Central memory CD4-positive, alpha-beta T cell (primary cell): Measurements from ENCODE around the gene GSK3A.

Experiments
- DNase-seq: peaks from one replicate; pipeline ENCODE4 v3.0.0; 2022

Gene GSK3A

DNA sequence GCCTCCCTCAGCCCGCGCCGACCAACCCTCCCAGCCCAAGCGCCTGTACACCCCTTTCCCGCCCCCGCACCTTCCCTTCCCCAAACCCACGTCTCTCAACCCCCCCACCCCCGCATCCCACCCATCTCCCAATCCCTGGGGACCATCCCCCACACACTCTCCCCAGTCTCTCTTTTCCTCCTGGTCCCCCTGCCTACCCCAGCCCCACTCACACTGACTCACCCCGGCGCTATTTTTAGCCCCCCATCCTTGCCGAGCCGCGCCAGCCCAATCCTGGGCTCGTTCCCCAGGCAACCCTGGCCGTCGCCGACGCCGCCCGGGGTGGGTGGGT lies 38.4 kb upstream of the GSK3A start:
- no peak for DNase-seq

GRCh38 chr19:42279902-42280814 lies 37.8 kb upstream of the GSK3A start:
- peak; percentile 81 for DNase-seq

DNA sequence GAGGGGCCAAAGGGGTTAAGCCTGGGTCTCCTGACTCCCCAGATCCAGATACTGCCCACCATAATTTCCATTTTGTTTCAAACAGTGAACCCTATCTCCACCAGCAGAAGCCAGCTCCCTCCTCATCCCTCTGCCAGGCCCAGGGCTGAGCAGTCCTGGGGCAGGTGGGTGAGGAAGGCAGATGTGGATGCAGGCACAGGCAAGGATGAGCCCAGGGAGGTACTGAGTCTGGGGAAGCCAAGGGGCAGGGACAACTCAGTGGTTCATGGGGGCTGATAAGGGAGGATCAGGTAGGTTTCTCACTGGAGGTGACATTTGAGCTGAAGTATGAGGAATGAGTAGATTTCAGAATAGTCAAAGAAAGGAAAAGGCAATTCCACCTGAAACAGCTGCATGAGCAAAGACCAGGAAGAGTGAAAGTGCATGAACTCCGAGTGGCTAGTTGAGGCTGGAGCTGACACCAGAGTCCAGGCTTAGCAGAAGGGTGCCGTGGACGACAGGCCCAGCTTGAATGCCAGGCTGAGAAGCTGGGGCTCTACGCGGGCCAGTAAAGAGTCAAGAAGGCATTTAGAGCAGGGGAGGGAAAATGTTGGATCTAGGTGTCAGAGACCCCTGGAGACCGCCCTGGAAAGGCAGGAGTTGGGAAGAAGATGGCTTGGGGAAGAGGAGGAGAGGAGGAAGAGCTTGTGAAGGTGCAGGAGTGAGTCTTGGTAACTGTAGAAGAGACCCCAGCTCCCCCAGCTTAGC lies 36.9 kb upstream of the GSK3A start:
- no peak for DNase-seq

GRCh38 chr19:42278452-42279154 lies 36.2 kb upstream of the GSK3A start:
- DNase-seq, result no peak

DNA sequence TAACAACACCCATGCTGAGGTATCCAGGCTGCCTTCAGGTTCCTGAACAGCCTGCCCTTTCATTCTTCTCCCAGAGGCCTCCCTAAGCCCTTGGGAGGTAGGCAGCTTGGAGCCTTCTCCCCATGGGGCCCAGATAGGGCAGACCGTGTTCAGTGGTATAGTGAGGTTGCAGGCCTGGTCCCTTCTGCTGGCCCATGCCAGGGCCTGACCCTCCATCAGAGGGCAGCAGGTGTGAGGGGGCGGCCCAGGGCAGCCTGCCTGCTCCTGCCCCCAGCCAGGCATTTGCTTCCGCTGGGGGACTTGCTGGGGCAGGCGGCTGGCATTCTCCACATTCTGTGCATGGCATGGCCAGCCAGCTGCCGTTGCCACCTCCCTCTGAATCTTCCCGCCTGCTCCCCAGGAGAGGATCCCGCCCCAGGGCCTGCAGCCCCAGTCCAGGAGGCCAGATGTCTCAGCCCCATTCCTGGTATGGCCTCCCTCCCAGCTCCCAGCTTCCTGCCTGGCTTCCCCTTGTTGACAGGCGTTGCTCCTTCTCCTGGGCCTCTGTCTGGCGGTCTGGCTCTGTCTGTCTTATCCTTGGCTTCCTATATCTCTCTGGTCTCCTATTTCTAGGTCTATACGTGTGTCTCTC lies 35.5 kb upstream of the GSK3A start:
- no peak for DNase-seq

DNA sequence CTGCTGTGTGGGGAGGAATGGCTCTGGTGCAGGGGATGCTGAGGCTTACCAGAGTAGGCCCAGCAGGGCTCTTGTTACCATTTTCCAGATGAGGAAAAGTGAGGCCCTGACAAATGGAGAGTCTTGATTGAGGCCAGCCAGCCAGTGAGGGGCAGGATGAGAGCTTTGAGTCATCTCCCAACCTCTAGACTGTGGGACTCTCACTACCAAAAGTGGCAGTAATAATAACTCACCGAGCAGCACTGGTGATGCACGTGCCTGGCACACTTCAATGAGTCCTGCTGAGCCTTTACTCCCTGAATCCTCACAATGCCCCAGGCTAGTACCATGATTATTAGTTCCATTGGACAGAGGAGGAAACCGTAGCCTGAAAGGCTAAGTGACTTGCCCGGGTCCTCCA lies 34.4 kb upstream of the GSK3A start:
- no peak for DNase-seq

GRCh38 chr19:42276284-42276683 lies 33.9 kb upstream of the GSK3A start:
- no peak for DNase-seq

- no peak for DNase-seq
Measured at GRCh38 chr19:42275517-42275916, 33.1 kb upstream of the GSK3A start.

DNA sequence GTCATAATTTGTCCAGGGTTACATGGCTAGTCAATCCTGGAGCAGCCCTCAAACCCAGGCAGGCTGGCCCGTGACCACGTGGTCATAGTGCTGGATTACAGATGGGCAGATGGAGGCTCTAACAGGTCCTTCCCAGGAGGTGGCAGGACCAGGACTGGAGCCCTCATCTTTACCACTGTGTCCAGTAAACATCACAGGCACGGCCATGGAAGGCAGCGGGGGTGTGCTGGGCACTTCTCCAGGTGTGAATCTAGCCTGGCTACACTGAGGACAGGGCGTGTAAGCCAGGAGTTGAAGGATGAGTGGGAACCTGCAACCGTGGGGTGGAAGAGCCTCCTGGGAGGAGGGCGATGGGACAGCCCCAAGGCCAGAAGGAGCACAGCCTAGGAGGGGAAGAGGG lies 32.7 kb upstream of the GSK3A start:
- no peak for DNase-seq

GRCh38 chr19:42274065-42274682 lies 31.8 kb upstream of the GSK3A start:
- no peak for DNase-seq

GRCh38 chr19:42273407-42274064 lies 31.1 kb upstream of the GSK3A start:
- no peak for DNase-seq

- DNase-seq, result no peak
Measured at GRCh38 chr19:42272989-42273406, 30.6 kb upstream of the GSK3A start.

- DNase-seq, result no peak
Measured at GRCh38 chr19:42272535-42272897, 30.1 kb upstream of the GSK3A start.

DNA sequence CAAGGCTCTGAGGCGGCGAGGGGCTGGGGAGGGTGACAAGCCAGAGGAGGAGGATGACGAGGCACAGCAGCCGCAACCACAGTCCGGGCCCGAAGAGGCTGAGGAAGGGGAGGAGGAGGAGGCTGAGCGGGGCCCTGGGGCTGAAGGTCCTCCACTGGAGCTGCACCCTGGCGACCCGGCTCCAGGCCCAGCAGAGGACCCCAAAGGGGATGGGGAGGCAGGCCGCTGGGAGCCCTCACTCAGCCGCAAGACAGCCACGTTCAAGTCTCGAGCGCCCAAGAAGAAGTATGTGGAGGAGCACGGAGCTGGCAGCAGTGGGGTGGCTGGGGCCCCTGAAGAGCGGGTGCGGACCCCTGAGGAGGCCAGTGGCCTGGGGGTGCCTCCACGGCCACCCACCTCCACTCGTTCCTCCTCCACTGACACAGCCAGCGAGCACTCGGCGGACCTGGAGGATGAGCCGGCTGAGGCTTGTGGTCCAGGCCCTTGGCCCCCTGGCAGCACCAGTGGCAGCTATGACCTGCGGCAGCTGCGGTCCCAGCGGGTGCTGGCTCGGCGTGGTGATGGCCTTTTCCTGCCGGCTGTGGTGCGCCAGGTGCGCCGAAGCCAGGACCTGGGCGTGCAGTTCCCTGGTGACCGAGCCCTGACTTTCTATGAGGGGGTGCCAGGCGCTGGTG lies 29.6 kb upstream of the GSK3A start:
- DNase-seq, result no peak

DNA sequence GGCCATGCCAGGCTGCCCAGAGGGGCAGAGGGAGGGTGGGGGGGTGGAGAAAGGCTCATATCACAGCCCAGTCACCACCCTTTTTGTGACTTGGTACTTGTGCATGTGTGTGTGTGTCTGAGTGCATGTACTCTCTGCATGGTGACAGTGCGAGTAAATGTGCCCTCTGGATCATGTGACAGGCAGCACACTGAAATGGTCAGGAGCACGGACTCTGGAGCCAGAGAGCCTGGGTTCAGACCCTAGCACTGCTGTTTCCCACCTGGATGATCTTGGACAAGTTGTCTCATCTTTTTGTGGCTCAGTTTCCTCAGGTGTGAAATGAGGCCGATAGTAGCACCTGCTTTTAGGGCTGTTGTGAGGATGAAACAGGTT lies 28.6 kb upstream of the GSK3A start:
- no peak for DNase-seq

DNA sequence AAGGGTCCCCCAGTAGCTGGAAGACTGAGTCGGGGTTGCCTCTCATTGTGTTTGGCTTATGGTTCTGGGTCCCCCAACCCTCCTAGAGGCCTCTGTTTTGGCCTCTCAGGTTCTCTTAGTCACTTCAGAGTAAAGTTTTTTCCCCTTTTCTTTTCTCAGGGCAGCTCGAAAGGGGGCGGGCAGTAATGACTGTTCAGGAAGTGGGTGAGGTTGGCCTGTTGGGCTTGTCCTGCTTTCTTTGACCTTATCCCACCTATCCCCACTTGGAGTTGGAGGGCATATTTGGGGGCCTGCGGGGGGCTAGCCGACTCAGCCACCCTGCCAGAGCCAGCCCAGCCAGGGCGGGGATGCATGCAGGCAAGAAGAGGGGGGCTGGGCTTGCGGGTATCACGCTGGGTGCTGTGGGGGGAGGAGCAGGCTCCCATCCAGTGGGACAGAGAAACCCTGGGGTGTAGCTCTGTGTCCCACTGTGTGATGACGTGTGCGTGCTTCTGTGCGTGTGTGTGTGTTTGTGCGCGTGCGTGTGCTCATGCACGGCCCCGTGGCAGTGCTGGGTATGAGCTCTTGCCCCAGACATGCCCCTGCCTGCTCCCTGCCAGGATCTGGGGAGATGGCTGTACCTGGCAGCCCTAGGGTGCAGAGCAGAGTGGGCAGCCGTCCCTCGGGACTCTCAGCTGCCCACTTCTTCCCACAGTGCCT lies 28.1 kb upstream of the GSK3A start:
- DNase-seq, result peak; percentile 76

- no peak for DNase-seq
Measured at GRCh38 chr19:42269478-42270345, 27.3 kb upstream of the GSK3A start.

DNA sequence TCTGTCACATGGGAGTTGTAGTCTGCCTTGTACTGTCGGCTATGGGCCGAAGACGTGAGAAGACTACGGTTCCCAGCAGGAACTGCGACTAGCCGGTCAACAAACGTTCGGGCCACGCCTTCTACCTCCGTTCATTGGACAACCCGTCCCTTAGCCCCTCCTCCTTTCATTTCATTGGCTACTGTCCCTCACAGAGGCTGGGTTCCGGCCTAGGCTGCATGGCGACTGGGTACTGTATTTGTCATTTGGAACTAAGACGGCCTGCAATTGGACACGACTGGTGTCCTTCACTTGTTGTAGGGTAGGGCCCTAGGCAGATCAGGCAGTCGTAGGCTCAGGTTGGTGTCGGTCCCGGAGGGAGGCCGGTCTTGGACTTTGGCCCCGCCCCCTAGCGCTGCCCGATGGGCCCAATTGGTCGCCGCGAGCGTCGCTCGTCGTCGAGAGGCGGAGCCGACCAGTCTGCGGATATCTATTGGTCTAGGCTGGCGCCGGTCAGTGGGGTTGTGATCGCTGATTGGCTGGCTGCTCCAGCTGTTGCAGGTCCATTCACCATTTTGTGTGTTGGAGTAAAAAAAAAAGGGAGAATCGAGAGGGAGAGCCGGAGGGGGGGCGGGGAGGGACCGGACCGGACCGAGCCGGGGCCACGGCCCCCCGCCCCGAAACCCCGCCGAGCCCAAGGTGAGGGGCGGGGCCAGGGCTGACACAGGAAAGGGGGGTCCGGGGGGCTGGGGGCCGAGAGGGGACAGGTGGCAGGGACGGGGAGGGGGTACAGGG lies 26.5 kb upstream of the GSK3A start, which contains the start of gene CIC:
TSS of gene CIC (plus strand) at position 549 of the 774 bp plus-strand sequence. CDS start 2,532 bp downstream, outside the sequence.
- DNase-seq, result peak; percentile 100

GRCh38 chr19:42268142-42268703 lies 25.8 kb upstream of the GSK3A start:
- DNase-seq, result peak; percentile 100
